GM13977 (cell line): ENCODE data around the gene NDC80.

Source experiments
- DNase-seq: peaks from one replicate; pipeline ENCODE4 v3.0.0; 2012; ENCODE audit warnings: low spot score
- in situ Hi-C: fragments of 300-500 bp; cut with MboI; formaldehyde crosslinking; loops from one replicate; pipeline ENCODE4 v1.12.0; 2022; ENCODE audit warnings: low sequenced_read_pairs, low pct_unique_long_range_greater_than_20kb, mixed read lengths, inconsistent platforms; ENCODE audit not compliant: unreplicated experiment
- TF ChIP-seq, protein P1 (sequence below): IDR thresholded peaks from 2 replicates; pipeline ENCODE4 v1.5.1; 2012; ENCODE audit warnings: mild to moderate bottlenecking, control low read depth; ENCODE audit not compliant: insufficient read depth; ENCODE audit errors: extremely low read depth, missing control alignments

The NDC80 gene

DNA sequence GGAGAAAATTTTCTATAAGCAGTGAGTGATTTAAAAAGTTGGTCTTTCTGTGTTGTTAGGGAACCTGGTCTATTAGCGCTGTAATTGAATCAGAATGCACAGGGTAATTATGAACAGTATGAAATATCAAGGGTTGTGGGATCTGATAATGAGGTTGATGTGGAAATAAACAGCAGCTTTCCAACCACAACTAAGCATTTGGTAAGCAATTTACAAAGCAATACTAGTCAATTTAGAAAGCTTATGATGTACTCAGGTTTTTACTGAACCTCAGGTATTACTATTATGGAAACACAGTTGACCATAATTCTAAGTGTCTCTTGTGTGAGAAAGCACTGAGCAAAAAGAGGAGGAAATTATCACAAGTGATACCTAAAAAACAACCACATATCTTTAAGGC lies 73.2 kb downstream of the NDC80 start:
- DNase-seq: no peak
- in situ Hi-C loops: no loop called here
- TF ChIP-seq, protein P1, sequence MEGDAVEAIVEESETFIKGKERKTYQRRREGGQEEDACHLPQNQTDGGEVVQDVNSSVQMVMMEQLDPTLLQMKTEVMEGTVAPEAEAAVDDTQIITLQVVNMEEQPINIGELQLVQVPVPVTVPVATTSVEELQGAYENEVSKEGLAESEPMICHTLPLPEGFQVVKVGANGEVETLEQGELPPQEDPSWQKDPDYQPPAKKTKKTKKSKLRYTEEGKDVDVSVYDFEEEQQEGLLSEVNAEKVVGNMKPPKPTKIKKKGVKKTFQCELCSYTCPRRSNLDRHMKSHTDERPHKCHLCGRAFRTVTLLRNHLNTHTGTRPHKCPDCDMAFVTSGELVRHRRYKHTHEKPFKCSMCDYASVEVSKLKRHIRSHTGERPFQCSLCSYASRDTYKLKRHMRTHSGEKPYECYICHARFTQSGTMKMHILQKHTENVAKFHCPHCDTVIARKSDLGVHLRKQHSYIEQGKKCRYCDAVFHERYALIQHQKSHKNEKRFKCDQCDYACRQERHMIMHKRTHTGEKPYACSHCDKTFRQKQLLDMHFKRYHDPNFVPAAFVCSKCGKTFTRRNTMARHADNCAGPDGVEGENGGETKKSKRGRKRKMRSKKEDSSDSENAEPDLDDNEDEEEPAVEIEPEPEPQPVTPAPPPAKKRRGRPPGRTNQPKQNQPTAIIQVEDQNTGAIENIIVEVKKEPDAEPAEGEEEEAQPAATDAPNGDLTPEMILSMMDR: no peak

DNA sequence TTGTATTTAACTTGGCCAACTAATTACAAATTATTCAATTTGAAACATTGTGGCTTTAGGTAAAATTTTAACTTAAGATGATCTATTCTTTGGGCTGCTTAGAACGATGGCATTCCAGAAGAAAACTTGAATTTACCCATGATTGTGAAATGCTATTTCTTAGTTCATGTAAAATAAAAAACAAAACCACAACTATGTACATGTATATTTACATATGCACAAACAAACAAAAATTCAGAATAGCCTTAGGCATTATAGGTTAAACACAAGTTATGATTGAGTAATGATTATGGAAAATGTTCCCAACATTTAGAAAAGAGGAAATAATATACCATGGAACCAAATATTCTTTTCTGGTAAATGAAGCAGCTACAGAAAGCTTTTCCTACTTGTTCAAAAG lies 80.6 kb downstream of the NDC80 start:
- in situ Hi-C loops: no loop called here
- DNase-seq: no peak
- TF ChIP-seq, protein P1: no peak

DNA sequence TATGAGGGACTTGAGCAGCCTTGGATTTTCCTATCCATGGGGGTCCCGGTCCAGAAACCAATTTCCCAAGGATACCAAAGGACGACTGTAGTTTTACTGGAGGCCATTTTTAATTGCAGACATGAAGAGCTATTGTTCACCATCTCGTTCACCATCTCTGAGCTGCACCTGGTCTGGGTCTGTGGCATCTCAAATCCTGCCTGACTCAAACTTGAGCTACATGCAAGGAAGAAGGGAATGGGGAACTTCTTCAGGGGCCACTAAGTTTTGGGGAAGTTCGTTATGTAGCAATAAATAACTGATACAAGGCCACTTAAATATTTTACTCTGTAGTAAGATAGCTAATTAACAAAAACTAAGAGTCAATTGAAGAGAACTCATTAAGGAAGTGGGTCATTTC lies 82.1 kb downstream of the NDC80 start:
- DNase-seq: no peak
- in situ Hi-C loops: no loop called here

DNA sequence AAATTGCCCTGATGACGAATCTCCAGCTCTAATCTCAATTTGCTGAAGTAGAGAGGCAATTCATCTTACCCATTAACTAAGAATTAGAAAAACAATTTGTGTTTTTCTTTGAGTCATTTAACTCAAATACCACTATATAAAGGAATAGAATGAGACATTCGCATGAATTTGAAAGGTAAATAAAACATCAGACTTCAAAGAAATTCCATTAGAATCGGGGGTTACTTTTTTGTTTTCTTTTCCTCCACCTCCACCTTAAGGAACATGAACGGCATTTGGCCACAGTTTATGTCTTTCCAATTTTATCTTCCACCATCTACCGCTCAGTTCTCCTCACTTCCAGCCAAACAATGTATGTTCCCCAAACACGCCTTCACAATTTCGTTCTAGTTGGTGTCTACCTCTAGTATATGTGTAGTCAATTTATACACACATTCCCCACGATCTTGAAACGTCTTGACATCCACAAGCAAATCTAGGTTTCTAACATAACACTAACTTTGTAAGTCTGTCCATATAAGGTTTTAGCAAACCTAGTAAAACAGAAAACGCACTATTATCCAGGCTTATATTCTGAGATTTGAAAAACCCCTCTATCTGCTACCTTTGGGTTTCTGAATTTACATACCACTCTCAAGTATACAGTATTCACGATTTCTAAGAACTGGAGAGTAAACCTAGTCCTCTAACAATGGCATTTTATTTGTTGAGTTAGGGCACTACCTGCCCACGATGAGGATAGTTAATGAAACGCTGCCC lies 83.0 kb downstream of the NDC80 start:
- TF ChIP-seq, protein P1: no peak
- in situ Hi-C loops: no loop called here
- DNase-seq: no peak

More for the DNA sequence above, 82.1 kb downstream of the NDC80 start:
- TF ChIP-seq, protein P1: no peak

- peak; percentile 72 for DNase-seq
- in situ Hi-C loops: no loop called here
- TF ChIP-seq, protein P1: no peak
These were observed 83.5 kb downstream of the NDC80 start for GRCh38 chr18:2654928-2655177.

DNA sequence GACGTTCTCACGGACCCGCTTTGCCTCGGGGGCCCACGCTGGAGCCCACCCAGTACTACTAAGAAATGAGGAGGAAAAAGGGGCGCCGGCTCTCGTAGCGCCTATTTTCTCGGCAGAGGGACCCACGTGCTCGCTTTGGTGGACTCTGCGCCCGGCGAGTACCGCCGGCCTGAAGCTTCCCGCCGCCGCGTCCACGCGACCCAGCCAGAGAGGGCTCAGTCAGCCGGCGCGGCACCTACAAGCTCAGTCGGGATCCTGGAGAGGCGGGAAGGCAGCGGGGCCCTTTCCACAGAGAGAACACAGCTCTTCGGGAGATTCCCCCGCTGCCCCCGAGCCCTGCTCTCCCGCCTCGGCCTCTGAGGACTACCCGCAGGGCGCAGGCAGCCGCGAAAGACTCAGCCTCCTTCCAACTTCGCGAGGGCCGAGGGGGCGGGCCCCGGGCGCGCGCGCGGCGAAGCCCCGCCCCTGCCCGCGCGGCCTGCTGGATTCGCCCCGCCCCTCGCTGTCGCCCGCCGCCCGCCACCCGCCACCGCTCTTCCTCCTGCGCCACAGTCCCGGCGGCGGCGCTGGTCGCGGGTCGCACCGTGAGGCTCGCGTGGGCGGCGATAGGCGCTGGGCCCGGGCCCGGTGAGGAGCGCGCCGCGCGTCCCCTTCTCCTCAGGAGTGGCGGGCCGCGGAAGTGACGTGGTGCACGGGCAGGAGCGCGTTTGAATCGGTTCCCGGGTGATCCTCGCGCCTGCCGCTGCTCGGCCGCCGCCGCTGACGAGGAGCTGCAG lies 84.0 kb downstream of the NDC80 start, which contains the start of gene SMCHD1:
TSS of gene SMCHD1 (plus strand) at position 549 of the 776 bp plus-strand sequence. CDS start 350 bp downstream, outside the sequence.
- TF ChIP-seq, protein P1: no peak
- in situ Hi-C loops: no loop called here
- DNase-seq: peak; percentile 90

GRCh38 chr18:2655954-2656236 lies 84.5 kb downstream of the NDC80 start:
- TF ChIP-seq, protein P1: no peak
- in situ Hi-C loops: no loop called here
- DNase-seq: no peak
